Muscle of arm (tissue), 12 donors: Measurements from ENCODE around the gene SLCO3A1. TPM values are rescaled to one million over a fixed set of nuclear protein-coding genes. Genes with fewer than 3 reads are reported as not detected.
A peak's percentile ranks its signal among the peaks of the same experiment; 100 is the strongest.

Experiments
- DNase-seq: peaks from one replicate; pipeline ENCODE4 v3.0.0-alpha.2; 2013
- polyA plus RNA-seq, 12 donors: library from polyadenylated mRNA; unstranded; fragments of 120-200 nt; gene quantifications; one replicate each; pipeline ENCODE4 v1.2.1, GENCODE V29; 2013; ENCODE audit not compliant: insufficient read length in 12 of 12

SLCO3A1 gene
- polyA plus RNA-seq, 12 donors: 3.7 to 20.6 (median 6.6) TPM; not detected in 1

GRCh38 chr15:91881569-91882297 lies 28.2 kb downstream of the SLCO3A1 start:
- no peak for DNase-seq

GRCh38 chr15:91882858-91883586 lies 29.5 kb downstream of the SLCO3A1 start:
- no peak for DNase-seq

GRCh38 chr15:91884606-91885005 lies 31.1 kb downstream of the SLCO3A1 start:
- DNase-seq: no peak

GRCh38 chr15:91885054-91885453 lies 31.5 kb downstream of the SLCO3A1 start:
- DNase-seq: no peak

GRCh38 chr15:91885714-91886270 lies 32.3 kb downstream of the SLCO3A1 start:
- DNase-seq: no peak

GRCh38 chr15:91886878-91887277 lies 33.4 kb downstream of the SLCO3A1 start:
- DNase-seq: no peak

- DNase-seq: no peak
Observed at GRCh38 chr15:91887321-91887720, 33.8 kb downstream of the SLCO3A1 start.

GRCh38 chr15:91887921-91888373 lies 34.4 kb downstream of the SLCO3A1 start:
- DNase-seq: peak; percentile 27

GRCh38 chr15:91889111-91889815 lies 35.8 kb downstream of the SLCO3A1 start:
- DNase-seq: no peak

GRCh38 chr15:91890614-91891013 lies 37.1 kb downstream of the SLCO3A1 start:
- no peak for DNase-seq

GRCh38 chr15:91891101-91891500 lies 37.6 kb downstream of the SLCO3A1 start:
- DNase-seq: no peak

- no peak for DNase-seq
Observed at GRCh38 chr15:91891788-91892345, 38.4 kb downstream of the SLCO3A1 start.

GRCh38 chr15:91892436-91892835 lies 38.9 kb downstream of the SLCO3A1 start:
- DNase-seq: no peak

GRCh38 chr15:91894606-91895005 lies 41.1 kb downstream of the SLCO3A1 start:
- DNase-seq: no peak

GRCh38 chr15:91895051-91895450 lies 41.5 kb downstream of the SLCO3A1 start:
- DNase-seq: no peak

GRCh38 chr15:91896341-91897055 lies 43.0 kb downstream of the SLCO3A1 start:
- no peak for DNase-seq

GRCh38 chr15:91897585-91898372 lies 44.3 kb downstream of the SLCO3A1 start:
- DNase-seq: no peak

GRCh38 chr15:91898843-91899242 lies 45.3 kb downstream of the SLCO3A1 start:
- no peak for DNase-seq

- DNase-seq: no peak
Observed at GRCh38 chr15:91904942-91905341, 51.4 kb downstream of the SLCO3A1 start.

- no peak for DNase-seq
Observed at GRCh38 chr15:91908391-91908790, 54.9 kb downstream of the SLCO3A1 start.
